Measurements from ENCODE around the gene ASH1L. TPM values are rescaled to one million over a fixed set of nuclear protein-coding genes. Genes with fewer than 3 reads are reported as not detected.
"Not testable (repeated sequence)": the region's sequence is repeated elsewhere in the genome, so short reads cannot be mapped to it uniquely, and the experiment has no call there.

ASH1L gene
- total RNA-seq, 2 donors from 2014 or later = 54.3 to 85.5 TPM

GRCh38 chr1:155304558-155305063, 258.0 kb downstream of the ASH1L start:
- no peak overlapping the region for H3K4me3 Mint-ChIP-seq
- H3K27ac Mint-ChIP-seq = peak overlapping the region in 1 of 2 donors; percentile 20
- H3K9me3 Mint-ChIP-seq = no peaks in the 10 kb centered on the region
- H3K27me3 Mint-ChIP-seq = no peaks in the 10 kb centered on the region
- ATAC-seq (no peak), DNase-seq (ENCODE audit: low spot score) (no peak)
- H3K36me3 Mint-ChIP-seq = no peaks in the 10 kb centered on the region
- peaks cover 3 to 10% of the 10 kb centered on the region in 2 donors for H3K4me1 Mint-ChIP-seq (ENCODE audit: low read depth in 2 of 2)

- no peak within 1 kb of the TSS for H3K27ac Mint-ChIP-seq
- ATAC-seq (no peak), DNase-seq (ENCODE audit: low spot score) (no peak)
- H3K27me3 Mint-ChIP-seq = peaks cover 14 to 17% of the 10 kb centered on the region in 2 donors
- peaks cover 0 to 3% of the 10 kb centered on the region in 2 donors for H3K4me1 Mint-ChIP-seq (ENCODE audit: low read depth in 2 of 2)
- no peaks in the 10 kb centered on the region for H3K36me3 Mint-ChIP-seq
- H3K4me3 Mint-ChIP-seq = no peak within 1 kb of the TSS
- H3K9me3 Mint-ChIP-seq = no peaks in the 10 kb centered on the region
These were observed 261.2 kb downstream of the ASH1L start, which contains the start of gene PKLR for GRCh38 chr1:155301342-155301841. PKLR (minus strand) TSS chr1:155301438; CDS start chr1:155301395, 43 bp downstream.

- Mint-ChIP-seq H3K36me3 (no peaks in the 10 kb centered on the region), H3K9me3 (no peaks in the 10 kb centered on the region), H3K4me3 (no peak overlapping the region), H3K4me1 (ENCODE audit: low read depth in 2 of 2) (peaks cover 0 to 4% of the 10 kb centered on the region in 2 donors), H3K27ac (no peak overlapping the region), H3K27me3 (peaks cover 20 to 23% of the 10 kb centered on the region in 2 donors)
- peak in 1 of 2 donors; percentile 48 for ATAC-seq
- no peak for DNase-seq (ENCODE audit: low spot score)
These were observed 261.9 kb downstream of the ASH1L start for GRCh38 chr1:155300553-155301329.

GRCh38 chr1:155300024-155300423, 262.6 kb downstream of the ASH1L start:
- Mint-ChIP-seq H3K4me1 (ENCODE audit: low read depth in 2 of 2) (peaks cover 0 to 6% of the 10 kb centered on the region in 2 donors), H3K4me3 (no peak overlapping the region), H3K27me3 (peaks cover 23 to 27% of the 10 kb centered on the region in 2 donors), H3K36me3 (no peaks in the 10 kb centered on the region), H3K9me3 (no peaks in the 10 kb centered on the region), H3K27ac (no peak overlapping the region)
- ATAC-seq (no peak), DNase-seq (ENCODE audit: low spot score) (no peak)

GRCh38 chr1:155297384-155297783, 265.2 kb downstream of the ASH1L start:
- Mint-ChIP-seq H3K27ac (no peak overlapping the region), H3K4me1 (ENCODE audit: low read depth in 2 of 2) (peaks cover 0 to 6% of the 10 kb centered on the region in 2 donors), H3K27me3 (peaks cover 31 to 34% of the 10 kb centered on the region in 2 donors), H3K4me3 (no peak overlapping the region), H3K36me3 (no peaks in the 10 kb centered on the region), H3K9me3 (no peaks in the 10 kb centered on the region)
- no peak for ATAC-seq
- no peak for DNase-seq (ENCODE audit: low spot score)

GRCh38 chr1:155296661-155297060, 265.9 kb downstream of the ASH1L start:
- H3K4me1 Mint-ChIP-seq (ENCODE audit: low read depth in 2 of 2) = peaks cover 0 to 6% of the 10 kb centered on the region in 2 donors
- DNase-seq (ENCODE audit: low spot score) (no peak), ATAC-seq (no peak)
- peaks cover 31 to 34% of the 10 kb centered on the region in 2 donors for H3K27me3 Mint-ChIP-seq
- no peaks in the 10 kb centered on the region for H3K36me3 Mint-ChIP-seq
- no peaks in the 10 kb centered on the region for H3K9me3 Mint-ChIP-seq
- H3K4me3 Mint-ChIP-seq = no peak overlapping the region
- no peak overlapping the region for H3K27ac Mint-ChIP-seq

- H3K4me3 Mint-ChIP-seq = no peak overlapping the region
- H3K4me1 Mint-ChIP-seq (ENCODE audit: low read depth in 2 of 2) = peaks cover 0 to 6% of the 10 kb centered on the region in 2 donors
- H3K27me3 Mint-ChIP-seq = peaks cover 31 to 34% of the 10 kb centered on the region in 2 donors
- H3K27ac Mint-ChIP-seq = no peak overlapping the region
- ATAC-seq (no peak), DNase-seq (ENCODE audit: low spot score) (no peak)
- H3K9me3 Mint-ChIP-seq = no peaks in the 10 kb centered on the region
- no peaks in the 10 kb centered on the region for H3K36me3 Mint-ChIP-seq
These were observed 266.7 kb downstream of the ASH1L start for GRCh38 chr1:155295942-155296267.

GRCh38 chr1:155295183-155295941, 267.2 kb downstream of the ASH1L start:
- ATAC-seq = peak; percentile 15 to 43
- H3K9me3 Mint-ChIP-seq = no peaks in the 10 kb centered on the region
- no peak overlapping the region for H3K27ac Mint-ChIP-seq
- peaks cover 31 to 34% of the 10 kb centered on the region in 2 donors for H3K27me3 Mint-ChIP-seq
- peaks cover 0 to 6% of the 10 kb centered on the region in 2 donors for H3K4me1 Mint-ChIP-seq (ENCODE audit: low read depth in 2 of 2)
- no peaks in the 10 kb centered on the region for H3K36me3 Mint-ChIP-seq
- DNase-seq (ENCODE audit: low spot score) = no peak
- H3K4me3 Mint-ChIP-seq = no peak overlapping the region

- H3K27ac Mint-ChIP-seq = no peak overlapping the region
- H3K27me3 Mint-ChIP-seq = peaks cover 31 to 34% of the 10 kb centered on the region in 2 donors
- no peaks in the 10 kb centered on the region for H3K9me3 Mint-ChIP-seq
- DNase-seq (ENCODE audit: low spot score) (no peak), ATAC-seq (peak; percentile 17 to 31)
- peak overlapping the region; percentile 8 for H3K4me3 Mint-ChIP-seq
- peaks cover 0 to 6% of the 10 kb centered on the region in 2 donors for H3K4me1 Mint-ChIP-seq (ENCODE audit: low read depth in 2 of 2)
- H3K36me3 Mint-ChIP-seq = no peaks in the 10 kb centered on the region
These were observed 268.0 kb downstream of the ASH1L start for GRCh38 chr1:155294520-155295182.

- Mint-ChIP-seq H3K9me3 (no peaks in the 10 kb centered on the region), H3K27me3 (peaks cover 29 to 34% of the 10 kb centered on the region in 2 donors)
These were observed 269.4 kb downstream of the ASH1L start for GRCh38 chr1:155293086-155293749.

GRCh38 chr1:155291006-155291405, 271.6 kb downstream of the ASH1L start:
- DNase-seq (ENCODE audit: low spot score); H3K4me1 Mint-ChIP-seq (ENCODE audit: low read depth in 2 of 2); H3K4me3 Mint-ChIP-seq; H3K27ac Mint-ChIP-seq; H3K36me3 Mint-ChIP-seq; ATAC-seq; H3K9me3 Mint-ChIP-seq: not testable (repeated sequence)
- peaks cover 13 to 14% of the 10 kb centered on the region in 2 donors for H3K27me3 Mint-ChIP-seq

More at GRCh38 chr1:155293086-155293749, 269.4 kb downstream of the ASH1L start:
- DNase-seq (ENCODE audit: low spot score) = no peak
- no peak for ATAC-seq
- Mint-ChIP-seq H3K4me1 (ENCODE audit: low read depth in 2 of 2) (peaks cover 0 to 6% of the 10 kb centered on the region in 2 donors), H3K36me3 (no peaks in the 10 kb centered on the region), H3K4me3 (no peak overlapping the region), H3K27ac (no peak overlapping the region)

- no peak overlapping the region for H3K4me3 Mint-ChIP-seq
- H3K36me3 Mint-ChIP-seq = no peaks in the 10 kb centered on the region
- H3K9me3 Mint-ChIP-seq = no peaks in the 10 kb centered on the region
- no peaks in the 10 kb centered on the region for H3K27me3 Mint-ChIP-seq
- no peaks in the 10 kb centered on the region for H3K4me1 Mint-ChIP-seq (ENCODE audit: low read depth in 2 of 2)
- no peak overlapping the region for H3K27ac Mint-ChIP-seq
- DNase-seq (ENCODE audit: low spot score) (no peak), ATAC-seq (peak in 1 of 2 donors; percentile 4)
These were observed 274.5 kb downstream of the ASH1L start for GRCh38 chr1:155287987-155288543.

GRCh38 chr1:155286544-155286943, 276.1 kb downstream of the ASH1L start:
- Mint-ChIP-seq H3K27ac (no peak overlapping the region), H3K27me3 (no peaks in the 10 kb centered on the region)

More at GRCh38 chr1:155286544-155286943, 276.1 kb downstream of the ASH1L start:
- no peak for ATAC-seq
- Mint-ChIP-seq H3K4me3 (no peak overlapping the region), H3K9me3 (no peaks in the 10 kb centered on the region), H3K36me3 (no peaks in the 10 kb centered on the region), H3K4me1 (ENCODE audit: low read depth in 2 of 2) (no peaks in the 10 kb centered on the region)
- no peak for DNase-seq (ENCODE audit: low spot score)
